HCT116 (cell line): ENCODE measurements around the gene AFDN. TPM values are rescaled to one million over a fixed set of nuclear protein-coding genes. Genes with fewer than 3 reads are reported as not detected.

Experiments
- ATAC-seq: fragments of 200-7000 bp; cut with Tn5 transposase; 2 replicates; pipeline ENCODE4 v1.9.1; 2020; ENCODE audit warnings: mild to moderate bottlenecking, moderate library complexity
- BruUV-seq: library from RNA; stranded (reverse); fragments of 400-500 nt; replicated peaks from 2 replicates; lab custom pipeline; 2021; lab: Mats Ljungman, UMichigan
- CTCF ChIA-PET: fragments of 300-600 bp; sonication (Branson Sonifier 250); formaldehyde crosslinking; loops from one replicate; lab custom pipeline; 2021; ENCODE audit warnings: antibody characterized with exemption; lab: Charles Lee
- POLR2A ChIA-PET: fragments of 300-600, 350-600 bp; sonication (Branson Sonifier 250); formaldehyde crosslinking; loops from one replicate; lab custom pipeline; 2021; ENCODE audit warnings: antibody characterized with exemption; lab: Charles Lee
- RAD21 ChIA-PET, 2 experiments: fragments of 300-600 bp; sonication (Branson Sonifier 250); formaldehyde crosslinking; loops; one replicate each; lab custom pipeline; 2023; ENCODE audit warnings: low total read pairs in 2 of 2; ENCODE audit not compliant: uncharacterized antibody in 2 of 2, unreplicated experiment in 2 of 2, low non-redundant PET in 1 of 2; lab: Charles Lee
- DNase-seq: peaks from one replicate; pipeline ENCODE4 v3.0.0-alpha.2; 2010; ENCODE audit warnings: low read depth, low spot score
- H2AFZ ChIP-seq: fragments of 200-600 bp; shearing (Covaris generic), sonication (generic); 2 replicates; pipeline ENCODE4 v1.6.1; 2017; ENCODE audit warnings: low read depth, mixed run types, mixed read lengths, antibody characterized with exemption, low read length; ENCODE audit not compliant: poor library complexity, severe bottlenecking
- H3K27ac ChIP-seq: 2 replicates; pipeline ENCODE4 v1.5.1; 2012; ENCODE audit warnings: low read depth, low read length
- H3K27me3 ChIP-seq: fragments of 200-600 bp; sonication (generic); 2 replicates; pipeline ENCODE4 v1.6.1; 2016; ENCODE audit warnings: mixed run types, low read length, mixed read lengths; ENCODE audit not compliant: insufficient read depth
- H3K36me3 ChIP-seq, 2 experiments: fragments of 200-500 bp in 1 of 2; fragments of 200-600 bp in 1 of 2; sonication (Bioruptor generic) in 1 of 2; sonication (generic) in 1 of 2; 2 replicates each; pipeline versions ENCODE4 v1.5.1 to v1.6.1; 2014 to 2016; ENCODE audit warnings: low read length in 2 of 2, inconsistent platforms in 1 of 2, mixed read lengths in 1 of 2, mixed run types in 1 of 2; ENCODE audit not compliant: insufficient read depth in 2 of 2, control insufficient read depth in 1 of 2
- H3K4me1 ChIP-seq, 2 experiments: fragments of 200-600 bp in 1 of 2; sonication (generic) in 1 of 2; 2 replicates each; pipeline versions ENCODE4 v1.5.1 to v1.6.1; 2012 to 2017; ENCODE audit warnings: low read length in 2 of 2, inconsistent platforms in 1 of 2, mild to moderate bottlenecking in 1 of 2, mixed read lengths in 1 of 2, mixed run types in 1 of 2, moderate library complexity in 1 of 2; ENCODE audit not compliant: insufficient read depth in 2 of 2, control insufficient read depth in 1 of 2
- H3K4me2 ChIP-seq: fragments of 200-600 bp; sonication (generic); 2 replicates; pipeline ENCODE4 v1.6.1; 2017; ENCODE audit warnings: mixed run types, low read length, mixed read lengths
- H3K4me3 ChIP-seq, 2 experiments: fragments of 200-600 bp in 1 of 2; sonication (generic) in 1 of 2; replicated peaks in 1 of 2; 2 replicates each; pipeline ENCODE4 v1.5.1; 2011 to 2016; ENCODE audit warnings: low read length in 2 of 2, control low read depth in 1 of 2, low read depth in 1 of 2, mild to moderate bottlenecking in 1 of 2, mixed read lengths in 1 of 2, mixed run types in 1 of 2
- H3K79me2 ChIP-seq: fragments of 200-600 bp; sonication (generic); 2 replicates; pipeline ENCODE4 v1.6.1; 2017; ENCODE audit warnings: mild to moderate bottlenecking, mixed run types, low read length, moderate library complexity, mixed read lengths; ENCODE audit not compliant: insufficient read depth
- H3K9ac ChIP-seq: fragments of 200-600 bp; sonication (generic); 2 replicates; pipeline ENCODE4 v1.6.1; 2016; ENCODE audit warnings: low read length, mixed read lengths
- H3K9me2 ChIP-seq: fragments of 200-600 bp; sonication (generic), shearing (Covaris generic); 2 replicates; pipeline ENCODE4 v1.6.1; 2017; ENCODE audit warnings: mixed run types, mild to moderate bottlenecking, moderate library complexity; ENCODE audit not compliant: insufficient read depth
- H3K9me3 ChIP-seq, 2 experiments: fragments of 200-500 bp in 1 of 2; fragments of 200-600 bp in 1 of 2; sonication (Bioruptor generic) in 1 of 2; sonication (generic) in 1 of 2; 2 replicates each; pipeline ENCODE4 v1.6.1; 2014 to 2017; ENCODE audit warnings: low read length in 2 of 2, mixed read lengths in 2 of 2, inconsistent platforms in 1 of 2, low read depth in 1 of 2, mild to moderate bottlenecking in 1 of 2, mixed run types in 1 of 2, moderate library complexity in 1 of 2; ENCODE audit not compliant: control insufficient read depth in 1 of 2, insufficient read depth in 1 of 2
- H4K20me1 ChIP-seq: fragments of 200-600 bp; sonication (generic), shearing (Covaris generic); 2 replicates; pipeline ENCODE4 v1.6.1; 2017; ENCODE audit warnings: mixed run types, mild to moderate bottlenecking, moderate library complexity; ENCODE audit not compliant: insufficient read depth
- CBX3 ChIP-seq: IDR thresholded peaks from 2 replicates; pipeline ENCODE4 v1.6.1; 2012; ENCODE audit warnings: low read depth
- EGR1 ChIP-seq: IDR thresholded peaks from 2 replicates; pipeline ENCODE4 v1.6.1; 2012; ENCODE audit warnings: low read depth
- EZH2 ChIP-seq: fragments of 200-600 bp; sonication (generic); IDR thresholded peaks from 2 replicates; pipeline ENCODE4 v1.6.1; 2017; ENCODE audit warnings: antibody characterized with exemption, mixed run types
- POLR2A ChIP-seq: IDR thresholded peaks from 2 replicates; pipeline ENCODE4 v1.7.0; 2011; ENCODE audit warnings: borderline replicate concordance; ENCODE audit not compliant: insufficient read depth, insufficient read length; ENCODE audit errors: extremely low read depth
- POLR2AphosphoS5 ChIP-seq: IDR thresholded peaks from 2 replicates; pipeline ENCODE4 v1.6.1; 2011; ENCODE audit warnings: mild to moderate bottlenecking, low read depth, low read length, moderate library complexity
- REST ChIP-seq: IDR thresholded peaks from 2 replicates; pipeline ENCODE4 v1.6.1; 2012; ENCODE audit warnings: low read depth
- SRF ChIP-seq: IDR thresholded peaks from 2 replicates; pipeline ENCODE4 v1.6.1; 2012; ENCODE audit warnings: low read depth
- TCF7L2 ChIP-seq: IDR thresholded peaks from 2 replicates; pipeline ENCODE4 v1.7.0; 2011; ENCODE audit warnings: borderline replicate concordance, inconsistent platforms; ENCODE audit not compliant: insufficient read depth, insufficient read length; ENCODE audit errors: extremely low read depth
- YY1 ChIP-seq: IDR thresholded peaks from 2 replicates; pipeline ENCODE4 v1.6.1; 2011; ENCODE audit warnings: low read length, low read depth, moderate library complexity, mild to moderate bottlenecking; ENCODE audit not compliant: insufficient replicate concordance; ENCODE audit errors: extremely low read depth
- ZNF274 ChIP-seq: fragments of 200-500 bp; sonication (Bioruptor generic); IDR thresholded peaks from 2 replicates; pipeline ENCODE4 v1.6.1; 2014; ENCODE audit warnings: mild to moderate bottlenecking, low read depth, low read length, inconsistent platforms
- intact Hi-C: fragments of 100-400 bp; cut with micrococcal nuclease; formaldehyde crosslinking; loops from 2 replicates; pipeline ENCODE4 v1.10.0; 2022
- total RNA-seq: library from RNA; stranded (reverse); gene quantifications from one replicate; pipeline ENCODE4 v1.2.1, GENCODE V29; 2021; ENCODE audit not compliant: unreplicated experiment
- TF ChIP-seq, protein P1 (sequence below): IDR thresholded peaks from 2 replicates; pipeline ENCODE4 v1.6.1; 2012
- TF ChIP-seq, protein P2 (sequence below): IDR thresholded peaks from 2 replicates; pipeline ENCODE4 v1.6.1; 2011; ENCODE audit warnings: mild to moderate bottlenecking, low read length, moderate library complexity; ENCODE audit not compliant: insufficient replicate concordance; ENCODE audit errors: extremely low read depth

AFDN gene
- total RNA-seq, 1 experiment from 2014 or later = 59.4 TPM

- no peak overlapping the region for H3K4me2 ChIP-seq
- no peaks in the 10 kb centered on the region for H3K4me1 ChIP-seq
- no peaks in the 10 kb centered on the region for H3K9me2 ChIP-seq
- H3K9ac ChIP-seq = no peak overlapping the region
- BruUV-seq = no TSS peak
- peaks cover 9 to 12% of the 10 kb centered on the region in 2 experiments; a peak in 2 of 4 replicates for H3K36me3 ChIP-seq
- ChIA-PET CTCF (no interaction called here), POLR2A (no interaction called here)
- TF ChIP-seq CBX3 (no peak), POLR2AphosphoS5 (no peak), REST (no peak), EZH2 (no peak), ZNF274 (no peak), EGR1 (no peak), YY1 (no peak), POLR2A (no peak), TCF7L2 (no peak), SRF (no peak)
- TF ChIP-seq, protein P1, sequence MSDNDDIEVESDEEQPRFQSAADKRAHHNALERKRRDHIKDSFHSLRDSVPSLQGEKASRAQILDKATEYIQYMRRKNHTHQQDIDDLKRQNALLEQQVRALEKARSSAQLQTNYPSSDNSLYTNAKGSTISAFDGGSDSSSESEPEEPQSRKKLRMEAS = no peak
- TF ChIP-seq, protein P2, sequence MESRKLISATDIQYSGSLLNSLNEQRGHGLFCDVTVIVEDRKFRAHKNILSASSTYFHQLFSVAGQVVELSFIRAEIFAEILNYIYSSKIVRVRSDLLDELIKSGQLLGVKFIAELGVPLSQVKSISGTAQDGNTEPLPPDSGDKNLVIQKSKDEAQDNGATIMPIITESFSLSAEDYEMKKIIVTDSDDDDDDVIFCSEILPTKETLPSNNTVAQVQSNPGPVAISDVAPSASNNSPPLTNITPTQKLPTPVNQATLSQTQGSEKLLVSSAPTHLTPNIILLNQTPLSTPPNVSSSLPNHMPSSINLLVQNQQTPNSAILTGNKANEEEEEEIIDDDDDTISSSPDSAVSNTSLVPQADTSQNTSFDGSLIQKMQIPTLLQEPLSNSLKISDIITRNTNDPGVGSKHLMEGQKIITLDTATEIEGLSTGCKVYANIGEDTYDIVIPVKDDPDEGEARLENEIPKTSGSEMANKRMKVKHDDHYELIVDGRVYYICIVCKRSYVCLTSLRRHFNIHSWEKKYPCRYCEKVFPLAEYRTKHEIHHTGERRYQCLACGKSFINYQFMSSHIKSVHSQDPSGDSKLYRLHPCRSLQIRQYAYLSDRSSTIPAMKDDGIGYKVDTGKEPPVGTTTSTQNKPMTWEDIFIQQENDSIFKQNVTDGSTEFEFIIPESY = no peak
- TF ChIP-seq, all 23 proteins: peak for 0
- Histone ChIP-seq H3K9me3 (no peaks in the 10 kb centered on the region), H3K27me3 (no peaks in the 10 kb centered on the region), H3K4me3 (no peak overlapping the region), H3K27ac (no peak overlapping the region), H3K79me2 (no peaks in the 10 kb centered on the region; the same call in 1 of the 2 replicates), H4K20me1 (no peaks in the 10 kb centered on the region), H2AFZ (no peak overlapping the region)
- RAD21 ChIA-PET = no interaction called here
- intact Hi-C loops = no loop called here
- ATAC-seq (no peak), DNase-seq (no peak)
These were observed 43.6 kb downstream of the AFDN start for GRCh38 chr6:167870321-167870720.
